ENCODE measurements around the gene MCMBP. TPM values are rescaled to one million over a fixed set of nuclear protein-coding genes. Genes with fewer than 3 reads are reported as not detected.

MCMBP gene
- polyA plus RNA-seq, 1 of the 3 experiments (the other 2 are of a cell fraction) = 33.1 TPM

DNA sequence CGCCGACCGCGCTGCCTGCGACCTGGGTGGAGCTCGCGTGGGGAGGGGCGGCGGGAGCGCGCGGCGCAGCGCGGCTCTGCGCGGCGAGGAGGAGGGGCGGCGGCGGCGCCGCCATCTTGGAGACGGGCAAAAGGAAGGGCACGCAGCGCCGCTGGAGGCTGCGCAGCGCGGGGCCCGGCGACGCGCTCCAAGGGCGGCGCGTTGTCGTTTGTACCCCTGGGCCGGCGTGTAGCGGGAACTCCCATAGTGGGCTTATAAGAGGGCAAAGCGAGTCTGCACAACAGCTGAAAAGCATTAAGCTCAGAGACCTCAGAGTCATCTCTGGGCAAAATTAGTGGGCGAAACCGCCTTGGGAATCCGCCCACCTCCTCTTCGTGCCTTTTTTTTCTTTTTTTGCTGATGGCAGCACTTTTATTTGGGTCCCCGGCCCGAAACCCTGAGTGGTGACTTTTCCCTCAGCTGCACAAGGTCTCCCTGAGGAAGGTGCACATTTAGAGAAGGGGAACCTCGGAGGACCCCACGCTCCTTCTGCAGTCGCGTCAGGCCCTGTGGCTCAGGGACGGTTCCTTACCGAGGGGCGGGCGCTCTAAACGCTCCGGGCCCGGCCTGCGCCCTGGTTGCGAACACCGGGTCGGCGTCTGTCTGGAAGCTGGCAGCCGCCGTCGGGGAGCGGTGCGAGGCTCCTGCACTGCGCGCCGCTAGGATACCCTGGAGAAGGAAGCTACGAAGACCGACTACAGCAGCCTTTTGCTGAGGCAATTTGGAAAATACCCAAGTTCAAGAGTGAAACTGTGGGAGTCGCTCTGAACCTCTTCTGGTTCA is 428 bp upstream of the MCMBP start:
- Histone ChIP-seq H3K9ac (peak overlapping the region; percentile 76), H2AFZ (ENCODE audit: low read depth) (peak overlapping the region; percentile 88), H3K9me3 (no peaks in the 10 kb centered on the region), H3K4me3 (ENCODE audit: low read depth in 2 of 2, low read length in 1 of 2) (peak overlapping the region; percentile 79 to 88), H3K4me1 (ENCODE audit: control insufficient read depth in 1 of 2, insufficient read depth in 2 of 2, low read depth in 1 of 2, low read length in 1 of 2) (peaks cover 5 to 11% of the 10 kb centered on the region in 2 experiments; a peak in 3 of 4 replicates), H3K27me3 (ENCODE audit: insufficient read depth) (no peaks in the 10 kb centered on the region), H3K9me2 (no peaks in the 10 kb centered on the region), H3K27ac (ENCODE audit: low read depth in 2 of 2, low read length in 1 of 2) (peak overlapping the region; percentile 43 to 94), H3K4me2 (peak overlapping the region; percentile 89), H3K79me2 (ENCODE audit: insufficient read depth) (peaks cover 42% of the 10 kb centered on the region), H3F3A (replicated peaks; ENCODE audit: insufficient read depth) (peaks cover 5% of the 10 kb centered on the region), H3K36me3 (replicated peaks in 1 of 2; ENCODE audit: control insufficient read depth in 1 of 2, insufficient read depth in 2 of 2, low read length in 1 of 2) (no peaks in the 10 kb centered on the region), H4K20me1 (ENCODE audit: insufficient read depth) (peaks cover 38% of the 10 kb centered on the region)
- 12% methylated on average over 40 of the region's 75 CpGs for WGBS (ENCODE audit: low lambda C conversion rate)
- peak; percentile 95 for DNase-seq
- CTCF ChIA-PET = interaction anchor here (1.2 to 7.5 kb wide), 5 partner anchors 13 to 186 kb away, joined by 4 to 68 read pairs (median 23); partner anchors contain the start of gene SEC23IP
- POLR2A ChIA-PET = interaction anchor here (0.6 to 3.4 kb wide), 8 partner anchors 10 to 579 kb away, joined by 3 to 18 read pairs (median 5); partner anchors contain the start of genes INPP5F and SEC23IP
- TF ChIP-seq, protein P1, sequence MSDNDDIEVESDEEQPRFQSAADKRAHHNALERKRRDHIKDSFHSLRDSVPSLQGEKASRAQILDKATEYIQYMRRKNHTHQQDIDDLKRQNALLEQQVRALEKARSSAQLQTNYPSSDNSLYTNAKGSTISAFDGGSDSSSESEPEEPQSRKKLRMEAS (IDR thresholded peaks at IDR 0.05; ENCODE audit: low read depth) = peak; percentile 76
- TF ChIP-seq GABPA (IDR thresholded peaks at IDR 0.05; ENCODE audit: low read depth) (peak; percentile 44; the same call in 1 of the 2 replicates), SMC3 (IDR thresholded peaks at IDR 0.05; ENCODE audit: low read depth, low read length) (no peak), YY1 (IDR thresholded peaks at IDR 0.05; ENCODE audit: low read depth) (peak; percentile 96), JUND (IDR thresholded peaks at IDR 0.05) (no peak), SIN3A (IDR thresholded peaks at IDR 0.05; ENCODE audit: borderline replicate concordance, low read depth, low read length) (no peak; the same call in 1 of the 2 replicates), RFX5 (IDR thresholded peaks at IDR 0.05; ENCODE audit: low read length) (no peak; the same call in 1 of the 2 replicates), CHD2 (IDR thresholded peaks at IDR 0.05; ENCODE audit: low read length, partially characterized antibody) (peak; percentile 75), NFIC (IDR thresholded peaks at IDR 0.05; ENCODE audit: borderline replicate concordance) (no peak), GATA2 (CRISPR knock-in tag; IDR thresholded peaks at IDR 0.05) (no peak), FOSL2 (IDR thresholded peaks at IDR 0.05; ENCODE audit: borderline replicate concordance, low read depth) (no peak), RAD21 (IDR thresholded peaks at IDR 0.05; ENCODE audit: low read length) (no peak), EP300 (IDR thresholded peaks at IDR 0.05; ENCODE audit: borderline replicate concordance in 1 of 2, low read depth in 1 of 2, low read length in 1 of 2) (no peak), TEAD4 (IDR thresholded peaks at IDR 0.05; ENCODE audit: borderline replicate concordance, insufficient read depth) (no peak), RXRA (IDR thresholded peaks at IDR 0.05; ENCODE audit: borderline replicate concordance, low read depth) (no peak), MEF2A (IDR thresholded peaks at IDR 0.05; ENCODE audit: borderline replicate concordance, low read depth) (no peak), NRF1 (IDR thresholded peaks at IDR 0.05; ENCODE audit: low read depth, low read length) (peak; percentile 87)
- TF ChIP-seq, protein P2, sequence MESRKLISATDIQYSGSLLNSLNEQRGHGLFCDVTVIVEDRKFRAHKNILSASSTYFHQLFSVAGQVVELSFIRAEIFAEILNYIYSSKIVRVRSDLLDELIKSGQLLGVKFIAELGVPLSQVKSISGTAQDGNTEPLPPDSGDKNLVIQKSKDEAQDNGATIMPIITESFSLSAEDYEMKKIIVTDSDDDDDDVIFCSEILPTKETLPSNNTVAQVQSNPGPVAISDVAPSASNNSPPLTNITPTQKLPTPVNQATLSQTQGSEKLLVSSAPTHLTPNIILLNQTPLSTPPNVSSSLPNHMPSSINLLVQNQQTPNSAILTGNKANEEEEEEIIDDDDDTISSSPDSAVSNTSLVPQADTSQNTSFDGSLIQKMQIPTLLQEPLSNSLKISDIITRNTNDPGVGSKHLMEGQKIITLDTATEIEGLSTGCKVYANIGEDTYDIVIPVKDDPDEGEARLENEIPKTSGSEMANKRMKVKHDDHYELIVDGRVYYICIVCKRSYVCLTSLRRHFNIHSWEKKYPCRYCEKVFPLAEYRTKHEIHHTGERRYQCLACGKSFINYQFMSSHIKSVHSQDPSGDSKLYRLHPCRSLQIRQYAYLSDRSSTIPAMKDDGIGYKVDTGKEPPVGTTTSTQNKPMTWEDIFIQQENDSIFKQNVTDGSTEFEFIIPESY (IDR thresholded peaks at IDR 0.05; ENCODE audit: borderline replicate concordance, low read depth) = no peak; the same call in 1 of the 2 replicates
- TF ChIP-seq, protein P3, sequence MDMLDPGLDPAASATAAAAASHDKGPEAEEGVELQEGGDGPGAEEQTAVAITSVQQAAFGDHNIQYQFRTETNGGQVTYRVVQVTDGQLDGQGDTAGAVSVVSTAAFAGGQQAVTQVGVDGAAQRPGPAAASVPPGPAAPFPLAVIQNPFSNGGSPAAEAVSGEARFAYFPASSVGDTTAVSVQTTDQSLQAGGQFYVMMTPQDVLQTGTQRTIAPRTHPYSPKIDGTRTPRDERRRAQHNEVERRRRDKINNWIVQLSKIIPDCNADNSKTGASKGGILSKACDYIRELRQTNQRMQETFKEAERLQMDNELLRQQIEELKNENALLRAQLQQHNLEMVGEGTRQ (IDR thresholded peaks at IDR 0.05; ENCODE audit: borderline replicate concordance, low read depth, low read length) = no peak
- TF ChIP-seq, protein P4, sequence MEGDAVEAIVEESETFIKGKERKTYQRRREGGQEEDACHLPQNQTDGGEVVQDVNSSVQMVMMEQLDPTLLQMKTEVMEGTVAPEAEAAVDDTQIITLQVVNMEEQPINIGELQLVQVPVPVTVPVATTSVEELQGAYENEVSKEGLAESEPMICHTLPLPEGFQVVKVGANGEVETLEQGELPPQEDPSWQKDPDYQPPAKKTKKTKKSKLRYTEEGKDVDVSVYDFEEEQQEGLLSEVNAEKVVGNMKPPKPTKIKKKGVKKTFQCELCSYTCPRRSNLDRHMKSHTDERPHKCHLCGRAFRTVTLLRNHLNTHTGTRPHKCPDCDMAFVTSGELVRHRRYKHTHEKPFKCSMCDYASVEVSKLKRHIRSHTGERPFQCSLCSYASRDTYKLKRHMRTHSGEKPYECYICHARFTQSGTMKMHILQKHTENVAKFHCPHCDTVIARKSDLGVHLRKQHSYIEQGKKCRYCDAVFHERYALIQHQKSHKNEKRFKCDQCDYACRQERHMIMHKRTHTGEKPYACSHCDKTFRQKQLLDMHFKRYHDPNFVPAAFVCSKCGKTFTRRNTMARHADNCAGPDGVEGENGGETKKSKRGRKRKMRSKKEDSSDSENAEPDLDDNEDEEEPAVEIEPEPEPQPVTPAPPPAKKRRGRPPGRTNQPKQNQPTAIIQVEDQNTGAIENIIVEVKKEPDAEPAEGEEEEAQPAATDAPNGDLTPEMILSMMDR (IDR thresholded peaks at IDR 0.05) = no peak
- TF ChIP-seq, protein P5, sequence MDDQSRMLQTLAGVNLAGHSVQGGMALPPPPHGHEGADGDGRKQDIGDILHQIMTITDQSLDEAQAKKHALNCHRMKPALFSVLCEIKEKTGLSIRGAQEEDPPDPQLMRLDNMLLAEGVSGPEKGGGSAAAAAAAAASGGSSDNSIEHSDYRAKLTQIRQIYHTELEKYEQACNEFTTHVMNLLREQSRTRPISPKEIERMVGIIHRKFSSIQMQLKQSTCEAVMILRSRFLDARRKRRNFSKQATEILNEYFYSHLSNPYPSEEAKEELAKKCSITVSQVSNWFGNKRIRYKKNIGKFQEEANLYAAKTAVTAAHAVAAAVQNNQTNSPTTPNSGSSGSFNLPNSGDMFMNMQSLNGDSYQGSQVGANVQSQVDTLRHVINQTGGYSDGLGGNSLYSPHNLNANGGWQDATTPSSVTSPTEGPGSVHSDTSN (IDR thresholded peaks at IDR 0.05) = no peak
- TF ChIP-seq, protein P6, sequence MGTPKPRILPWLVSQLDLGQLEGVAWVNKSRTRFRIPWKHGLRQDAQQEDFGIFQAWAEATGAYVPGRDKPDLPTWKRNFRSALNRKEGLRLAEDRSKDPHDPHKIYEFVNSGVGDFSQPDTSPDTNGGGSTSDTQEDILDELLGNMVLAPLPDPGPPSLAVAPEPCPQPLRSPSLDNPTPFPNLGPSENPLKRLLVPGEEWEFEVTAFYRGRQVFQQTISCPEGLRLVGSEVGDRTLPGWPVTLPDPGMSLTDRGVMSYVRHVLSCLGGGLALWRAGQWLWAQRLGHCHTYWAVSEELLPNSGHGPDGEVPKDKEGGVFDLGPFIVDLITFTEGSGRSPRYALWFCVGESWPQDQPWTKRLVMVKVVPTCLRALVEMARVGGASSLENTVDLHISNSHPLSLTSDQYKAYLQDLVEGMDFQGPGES (IDR thresholded peaks at IDR 0.05; ENCODE audit: low read depth, low read length) = no peak

All from SK-N-SH (cell line).